PC-3 (cell line): ENCODE measurements around the gene PDGFRA. TPM values are rescaled to one million over a fixed set of nuclear protein-coding genes. Genes with fewer than 3 reads are reported as not detected.

Experiments used
- ATAC-seq: fragments of 200-7000 bp; cut with Tn5 transposase; 2 replicates; pipeline ENCODE4 v1.9.1; 2020; ENCODE audit warnings: mild to moderate bottlenecking, moderate library complexity
- BruUV-seq: library from RNA; stranded (reverse); fragments of 400-500 nt; replicated peaks from 2 replicates; lab custom pipeline; 2021; lab: Mats Ljungman, UMichigan
- CTCF ChIA-PET: fragments of 300-600 bp; sonication (Branson Sonifier 250); formaldehyde crosslinking; loops from one replicate; lab custom pipeline; 2022; ENCODE audit warnings: antibody characterized with exemption; lab: Charles Lee
- POLR2A ChIA-PET: fragments of 300-600 bp; sonication (Branson Sonifier 250); formaldehyde crosslinking; loops from one replicate; lab custom pipeline; 2022; ENCODE audit warnings: antibody characterized with exemption; ENCODE audit not compliant: unreplicated experiment; lab: Charles Lee
- DNase-seq: peaks from one replicate; pipeline ENCODE4 v3.0.0-alpha.2; 2015
- H2AFZ ChIP-seq: fragments of 300-600 bp; sonication (generic); 2 replicates; pipeline ENCODE4 v1.6.0; 2016; ENCODE audit warnings: antibody characterized with exemption, low read length
- H3F3A ChIP-seq: fragments of 300-600 bp; sonication (generic); one replicate; pipeline ENCODE4 v1.6.0; 2017; ENCODE audit warnings: antibody characterized with exemption, low read length, control low read depth, mild to moderate bottlenecking; ENCODE audit not compliant: unreplicated experiment
- H3K27ac ChIP-seq: fragments of 300-600 bp; sonication (generic); 2 replicates; pipeline ENCODE4 v1.5.1; 2016; ENCODE audit warnings: mild to moderate bottlenecking, low read length
- H3K27me3 ChIP-seq: fragments of 300-600 bp; sonication (generic); 2 replicates; pipeline ENCODE4 v1.6.1; 2016; ENCODE audit warnings: low read length, mixed read lengths
- H3K36me3 ChIP-seq: fragments of 300-600 bp; sonication (generic); 2 replicates; pipeline ENCODE4 v1.6.1; 2016; ENCODE audit warnings: low read depth, mixed run types, low read length, mixed read lengths
- H3K4me1 ChIP-seq: fragments of 300-600 bp; sonication (generic); 2 replicates; pipeline ENCODE4 v1.5.1; 2016; ENCODE audit warnings: low read length; ENCODE audit not compliant: insufficient read depth
- H3K4me2 ChIP-seq: fragments of 300-600 bp; sonication (generic); 2 replicates; pipeline ENCODE4 v1.6.0; 2016; ENCODE audit warnings: low read length
- H3K4me3 ChIP-seq: fragments of 300-600 bp; sonication (generic); 2 replicates; pipeline ENCODE4 v1.5.1; 2016; ENCODE audit warnings: mild to moderate bottlenecking, low read length, mixed read lengths
- H3K79me2 ChIP-seq: fragments of 300-600 bp; sonication (generic); 2 replicates; pipeline ENCODE4 v1.6.1; 2017; ENCODE audit warnings: low read length, mixed read lengths
- H3K9ac ChIP-seq: fragments of 300-600 bp; sonication (generic); 2 replicates; pipeline ENCODE4 v1.6.0; 2016; ENCODE audit warnings: mild to moderate bottlenecking, low read length
- H3K9me2 ChIP-seq: fragments of 300-600 bp; sonication (generic); replicated peaks from 2 replicates; pipeline ENCODE4 v1.6.1; 2016; ENCODE audit warnings: mixed run types, low read length, mixed read lengths
- H3K9me3 ChIP-seq: fragments of 300-600 bp; sonication (generic); 2 replicates; pipeline ENCODE4 v1.6.1; 2016; ENCODE audit warnings: low read length, mixed read lengths
- H4K20me1 ChIP-seq: fragments of 300-600 bp; sonication (generic); 2 replicates; pipeline ENCODE4 v1.6.1; 2016; ENCODE audit warnings: low read length, mixed read lengths
- CTCF ChIP-seq: fragments of 300-600 bp; sonication (generic); conservative IDR thresholded peaks from 2 replicates; pipeline ENCODE4 v1.5.1; 2017; ENCODE audit warnings: antibody characterized with exemption, low read depth, mild to moderate bottlenecking, low read length
- EZH2 ChIP-seq: fragments of 300-600 bp; sonication (generic); IDR thresholded peaks from one replicate; pipeline ENCODE4 v1.6.1; 2017; ENCODE audit warnings: antibody characterized with exemption, mild to moderate bottlenecking, low read length; ENCODE audit not compliant: unreplicated experiment
- EZH2phosphoT487 ChIP-seq: fragments of 300-600 bp; sonication (generic); IDR thresholded peaks from 2 replicates; pipeline ENCODE4 v1.6.1; 2018; ENCODE audit warnings: mild to moderate bottlenecking, antibody characterized with exemption, low read length, borderline replicate concordance
- intact Hi-C: fragments of 100-400 bp; cut with micrococcal nuclease; formaldehyde crosslinking; loops from 2 replicates; pipeline ENCODE4 v1.9.0; 2023
- total RNA-seq: library from RNA; depleted of rRNA; stranded (reverse); fragments of >200 nt; gene quantifications from 2 replicates; pipeline ENCODE4 v1.2.3, GENCODE V29; 2014

Gene PDGFRA
- total RNA-seq, 1 experiment from 2014 or later: 1.1 TPM

- no peaks in the 10 kb centered on the region for H3K4me1 ChIP-seq
- H3K4me3 ChIP-seq: no peak overlapping the region
- H2AFZ ChIP-seq: no peak overlapping the region
- no peak overlapping the region for H3K9ac ChIP-seq
- TF ChIP-seq CTCF: no peak
- no peak for TF ChIP-seq EZH2phosphoT487
- no peak for TF ChIP-seq EZH2
- no peak for ATAC-seq
- no TSS peak for BruUV-seq
- no peak overlapping the region for H3K4me2 ChIP-seq
- no peak overlapping the region for H3K27ac ChIP-seq
- intact Hi-C loops: no loop called here
- CTCF ChIA-PET: no interaction called here
- H3F3A ChIP-seq: no peaks in the 10 kb centered on the region
- H4K20me1 ChIP-seq: no peaks in the 10 kb centered on the region
- H3K9me2 ChIP-seq: no peaks in the 10 kb centered on the region
- H3K79me2 ChIP-seq: no peaks in the 10 kb centered on the region
- no peaks in the 10 kb centered on the region for H3K36me3 ChIP-seq
- no peaks in the 10 kb centered on the region for H3K9me3 ChIP-seq
- POLR2A ChIA-PET: no interaction called here
- no peaks in the 10 kb centered on the region for H3K27me3 ChIP-seq
- no peak for DNase-seq
Observed at GRCh38 chr4:54197926-54198325, 31.2 kb upstream of the PDGFRA start.

GRCh38 chr4:54199919-54200318, 29.2 kb upstream of the PDGFRA start:
- Histone ChIP-seq H3F3A (no peaks in the 10 kb centered on the region), H3K27me3 (no peaks in the 10 kb centered on the region), H3K79me2 (no peaks in the 10 kb centered on the region), H3K4me2 (no peak overlapping the region), H3K4me1 (no peaks in the 10 kb centered on the region), H3K4me3 (no peak overlapping the region), H4K20me1 (no peaks in the 10 kb centered on the region), H3K9ac (no peak overlapping the region), H3K27ac (no peak overlapping the region), H3K36me3 (no peaks in the 10 kb centered on the region), H3K9me2 (no peaks in the 10 kb centered on the region), H3K9me3 (no peaks in the 10 kb centered on the region), H2AFZ (no peak overlapping the region)
- CTCF ChIA-PET: no interaction called here
- POLR2A ChIA-PET: no interaction called here
- intact Hi-C loops: no loop called here
- TF ChIP-seq EZH2phosphoT487 (no peak), CTCF (no peak), EZH2 (no peak)
- no peak for ATAC-seq
- DNase-seq: no peak
- no TSS peak for BruUV-seq

GRCh38 chr4:54209617-54210016, 19.5 kb upstream of the PDGFRA start:
- no peaks in the 10 kb centered on the region for H3K36me3 ChIP-seq
- ChIA-PET POLR2A (no interaction called here), CTCF (no interaction called here)
- no peaks in the 10 kb centered on the region for H3K9me3 ChIP-seq
- H3K4me3 ChIP-seq: no peak overlapping the region
- H3K4me1 ChIP-seq: no peaks in the 10 kb centered on the region
- no peaks in the 10 kb centered on the region for H4K20me1 ChIP-seq
- no peaks in the 10 kb centered on the region for H3K9me2 ChIP-seq
- H3K27ac ChIP-seq: no peak overlapping the region
- DNase-seq: peak; percentile 43
- no peaks in the 10 kb centered on the region for H3K79me2 ChIP-seq
- H3K9ac ChIP-seq: no peak overlapping the region
- no peak overlapping the region for H2AFZ ChIP-seq
- peak; percentile 90 for ATAC-seq
- H3F3A ChIP-seq: no peaks in the 10 kb centered on the region
- no peak overlapping the region for H3K4me2 ChIP-seq
- intact Hi-C loops: no loop called here
- H3K27me3 ChIP-seq: no peaks in the 10 kb centered on the region
- no TSS peak for BruUV-seq
- no peak for TF ChIP-seq EZH2phosphoT487
- TF ChIP-seq EZH2: no peak
- no peak for TF ChIP-seq CTCF
